ENCODE data around the gene TRPM3. TPM values are rescaled to one million over a fixed set of nuclear protein-coding genes. Genes with fewer than 3 reads are reported as not detected.

Gene TRPM3
- total RNA-seq, 2 experiments from 2014 or later: not detected

- DNase-seq (no peak), ATAC-seq (ENCODE audit: poor library complexity) (no peak)
- no peak overlapping the region for H3K4me3 Mint-ChIP-seq
- peaks cover 9% of the 10 kb centered on the region for H3K27me3 Mint-ChIP-seq
- no peak overlapping the region for H3K27ac Mint-ChIP-seq
- ChIA-PET POLR2A (no interaction called here), CTCF (no interaction called here)
- intact Hi-C loops (cut with DNase I, micrococcal nuclease): no loop called here
- Histone ChIP-seq H3K27ac (ENCODE audit: low read depth in 1 of 2, low read length in 2 of 2) (no peak overlapping the region), H3K9me3 (ENCODE audit: control insufficient read depth in 1 of 2, insufficient read depth in 1 of 2, low read length in 2 of 2) (no peaks in the 10 kb centered on the region), H3K36me3 (ENCODE audit: insufficient read depth, low read length) (no peaks in the 10 kb centered on the region), H3K4me3 (ENCODE audit: low read length) (no peak overlapping the region), H3K27me3 (ENCODE audit: control insufficient read depth in 1 of 2, insufficient read depth in 2 of 2, low read length in 2 of 2) (no peaks in the 10 kb centered on the region), H3K4me1 (ENCODE audit: insufficient read depth, low read length) (no peaks in the 10 kb centered on the region)
- no peaks in the 10 kb centered on the region for H3K9me3 Mint-ChIP-seq
- H3K36me3 Mint-ChIP-seq (ENCODE audit: low read depth): no peaks in the 10 kb centered on the region
- no peak for TF ChIP-seq CTCF (IDR thresholded peaks at IDR 0.05)
- H3K4me1 Mint-ChIP-seq (ENCODE audit: low read depth): no peaks in the 10 kb centered on the region
Observed at GRCh38 chr9:70901013-70901412, 220.4 kb downstream of the TRPM3 start.

- no peaks in the 10 kb centered on the region for H3K36me3 Mint-ChIP-seq (ENCODE audit: low read depth)
- H3K36me3 ChIP-seq (ENCODE audit: insufficient read depth, low read length): no peaks in the 10 kb centered on the region
- H3K27ac ChIP-seq (ENCODE audit: low read depth in 1 of 2, low read length in 2 of 2): no peak overlapping the region
- H3K4me1 ChIP-seq (ENCODE audit: insufficient read depth, low read length): no peaks in the 10 kb centered on the region
- ChIA-PET CTCF (no interaction called here), POLR2A (no interaction called here)
- H3K4me1 Mint-ChIP-seq (ENCODE audit: low read depth): no peaks in the 10 kb centered on the region
- no peaks in the 10 kb centered on the region for H3K27me3 ChIP-seq (ENCODE audit: control insufficient read depth in 1 of 2, insufficient read depth in 2 of 2, low read length in 2 of 2)
- no peaks in the 10 kb centered on the region for H3K9me3 ChIP-seq (ENCODE audit: control insufficient read depth in 1 of 2, insufficient read depth in 1 of 2, low read length in 2 of 2)
- no peak for ATAC-seq (ENCODE audit: poor library complexity)
- intact Hi-C loops (cut with DNase I, micrococcal nuclease): no loop called here
- TF ChIP-seq CTCF (IDR thresholded peaks at IDR 0.05): no peak
- no peaks in the 10 kb centered on the region for H3K9me3 Mint-ChIP-seq
- H3K4me3 ChIP-seq (ENCODE audit: low read length): no peak overlapping the region
- no peak overlapping the region for H3K4me3 Mint-ChIP-seq
- DNase-seq: no peak
- H3K27me3 Mint-ChIP-seq: peaks cover 2% of the 10 kb centered on the region
- no peak overlapping the region for H3K27ac Mint-ChIP-seq
Observed at GRCh38 chr9:70893580-70894122, 227.8 kb downstream of the TRPM3 start.

- intact Hi-C loops (cut with DNase I, micrococcal nuclease): no loop called here
- peaks cover 14% of the 10 kb centered on the region for H3K27me3 Mint-ChIP-seq
- no peak for TF ChIP-seq CTCF (IDR thresholded peaks at IDR 0.05)
- no peaks in the 10 kb centered on the region for H3K4me1 ChIP-seq (ENCODE audit: insufficient read depth, low read length)
- no peak overlapping the region for H3K4me3 Mint-ChIP-seq
- no peak overlapping the region for H3K27ac Mint-ChIP-seq
- H3K36me3 ChIP-seq (ENCODE audit: insufficient read depth, low read length): no peaks in the 10 kb centered on the region
- H3K4me1 Mint-ChIP-seq (ENCODE audit: low read depth): no peaks in the 10 kb centered on the region
- DNase-seq: no peak
- no peaks in the 10 kb centered on the region for H3K9me3 Mint-ChIP-seq
- H3K27ac ChIP-seq (ENCODE audit: low read depth in 1 of 2, low read length in 2 of 2): no peak overlapping the region
- no peaks in the 10 kb centered on the region for H3K9me3 ChIP-seq (ENCODE audit: control insufficient read depth in 1 of 2, insufficient read depth in 1 of 2, low read length in 2 of 2)
- CTCF ChIA-PET: no interaction called here
- no peaks in the 10 kb centered on the region for H3K36me3 Mint-ChIP-seq (ENCODE audit: low read depth)
- no peak overlapping the region for H3K4me3 ChIP-seq (ENCODE audit: low read length)
- POLR2A ChIA-PET: no interaction called here
- no peak for ATAC-seq (ENCODE audit: poor library complexity)
- no peaks in the 10 kb centered on the region for H3K27me3 ChIP-seq (ENCODE audit: control insufficient read depth in 1 of 2, insufficient read depth in 2 of 2, low read length in 2 of 2)
Observed at GRCh38 chr9:70888471-70888870, 232.9 kb downstream of the TRPM3 start.

Measured in CD4-positive, alpha-beta T cell (primary cell).